Activated CD4-positive, alpha-beta T cell treated with anti-CD3 and anti-CD28 coated beads, Interleukin-2, amount 50 U/mL, for 24 hours (primary cell): ENCODE results near the gene TM9SF2.
"Not testable (repeated sequence)": the region's sequence is repeated elsewhere in the genome, so short reads cannot be mapped to it uniquely, and the experiment has no call there.

Experiments
- DNase-seq, 2 donors: peaks; one replicate each; pipeline ENCODE4 v3.0.0-alpha.2; 2020; ENCODE audit warnings: low read depth in 1 of 2, low spot score in 1 of 2

The TM9SF2 gene, protein sequence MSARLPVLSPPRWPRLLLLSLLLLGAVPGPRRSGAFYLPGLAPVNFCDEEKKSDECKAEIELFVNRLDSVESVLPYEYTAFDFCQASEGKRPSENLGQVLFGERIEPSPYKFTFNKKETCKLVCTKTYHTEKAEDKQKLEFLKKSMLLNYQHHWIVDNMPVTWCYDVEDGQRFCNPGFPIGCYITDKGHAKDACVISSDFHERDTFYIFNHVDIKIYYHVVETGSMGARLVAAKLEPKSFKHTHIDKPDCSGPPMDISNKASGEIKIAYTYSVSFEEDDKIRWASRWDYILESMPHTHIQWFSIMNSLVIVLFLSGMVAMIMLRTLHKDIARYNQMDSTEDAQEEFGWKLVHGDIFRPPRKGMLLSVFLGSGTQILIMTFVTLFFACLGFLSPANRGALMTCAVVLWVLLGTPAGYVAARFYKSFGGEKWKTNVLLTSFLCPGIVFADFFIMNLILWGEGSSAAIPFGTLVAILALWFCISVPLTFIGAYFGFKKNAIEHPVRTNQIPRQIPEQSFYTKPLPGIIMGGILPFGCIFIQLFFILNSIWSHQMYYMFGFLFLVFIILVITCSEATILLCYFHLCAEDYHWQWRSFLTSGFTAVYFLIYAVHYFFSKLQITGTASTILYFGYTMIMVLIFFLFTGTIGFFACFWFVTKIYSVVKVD

DNA sequence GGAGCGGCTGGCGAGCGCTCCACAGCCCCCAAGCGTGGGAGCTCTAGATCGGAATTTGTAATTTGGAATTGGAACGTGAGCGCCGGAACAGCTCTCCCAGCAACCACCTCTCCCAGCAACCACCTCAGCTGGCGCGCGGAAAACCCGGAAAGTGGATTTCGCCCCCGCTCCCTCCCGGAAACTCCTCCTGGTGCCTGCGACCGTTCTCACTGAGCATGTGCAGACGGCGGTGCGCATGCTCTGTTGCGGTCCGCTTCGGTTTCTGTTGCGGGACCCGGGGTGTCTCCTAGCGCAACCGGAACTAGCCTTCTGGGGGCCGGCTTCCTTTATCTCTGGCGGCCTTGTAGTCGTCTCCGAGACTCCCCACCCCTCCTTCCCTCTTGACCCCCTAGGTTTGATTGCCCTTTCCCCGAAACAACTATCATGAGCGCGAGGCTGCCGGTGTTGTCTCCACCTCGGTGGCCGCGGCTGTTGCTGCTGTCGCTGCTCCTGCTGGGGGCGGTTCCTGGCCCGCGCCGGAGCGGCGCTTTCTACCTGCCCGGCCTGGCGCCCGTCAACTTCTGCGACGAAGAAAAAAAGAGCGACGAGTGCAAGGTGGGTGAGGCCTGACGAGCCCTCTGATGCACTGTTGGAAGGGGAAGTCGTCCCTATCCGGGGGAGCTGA, at the start of gene TM9SF2:
TM9SF2 (plus strand) TSS at position 289 of the 664 bp plus-strand sequence; CDS start at position 424, 135 bp downstream.
- DNase-seq: peak; percentile 93

DNA sequence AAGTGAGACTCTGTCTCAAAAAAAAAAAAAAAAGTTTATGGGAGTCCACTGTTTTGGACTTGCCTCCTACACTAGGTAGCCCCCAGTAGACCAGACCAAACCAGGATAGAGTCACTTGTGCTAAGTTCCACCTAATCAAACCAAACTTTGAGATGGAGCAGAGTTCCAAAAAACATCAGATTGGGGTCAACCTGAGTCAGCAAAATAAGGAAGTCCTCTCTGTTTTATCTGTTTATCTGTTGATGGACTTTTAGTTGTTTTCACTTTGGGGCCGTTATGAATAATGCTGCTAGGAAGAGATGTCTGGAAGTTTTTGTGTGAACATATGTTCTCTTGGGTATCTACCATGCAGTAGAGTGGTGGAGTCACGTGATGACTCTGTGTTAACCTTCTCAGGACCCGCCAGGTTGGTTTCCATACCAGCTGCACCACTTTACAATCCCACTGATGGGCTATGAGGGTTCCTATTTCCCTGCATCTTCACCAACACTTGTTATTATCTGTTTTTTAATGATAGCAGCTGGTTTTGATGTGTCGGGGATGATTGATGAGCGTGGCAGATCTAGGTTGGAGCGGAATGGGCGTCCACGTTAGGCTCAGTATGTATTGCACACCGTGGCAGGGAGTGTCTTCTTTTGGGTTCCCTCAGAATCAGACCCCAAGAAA, 46.6 kb upstream of the TM9SF2 start:
- no peak for DNase-seq

DNA sequence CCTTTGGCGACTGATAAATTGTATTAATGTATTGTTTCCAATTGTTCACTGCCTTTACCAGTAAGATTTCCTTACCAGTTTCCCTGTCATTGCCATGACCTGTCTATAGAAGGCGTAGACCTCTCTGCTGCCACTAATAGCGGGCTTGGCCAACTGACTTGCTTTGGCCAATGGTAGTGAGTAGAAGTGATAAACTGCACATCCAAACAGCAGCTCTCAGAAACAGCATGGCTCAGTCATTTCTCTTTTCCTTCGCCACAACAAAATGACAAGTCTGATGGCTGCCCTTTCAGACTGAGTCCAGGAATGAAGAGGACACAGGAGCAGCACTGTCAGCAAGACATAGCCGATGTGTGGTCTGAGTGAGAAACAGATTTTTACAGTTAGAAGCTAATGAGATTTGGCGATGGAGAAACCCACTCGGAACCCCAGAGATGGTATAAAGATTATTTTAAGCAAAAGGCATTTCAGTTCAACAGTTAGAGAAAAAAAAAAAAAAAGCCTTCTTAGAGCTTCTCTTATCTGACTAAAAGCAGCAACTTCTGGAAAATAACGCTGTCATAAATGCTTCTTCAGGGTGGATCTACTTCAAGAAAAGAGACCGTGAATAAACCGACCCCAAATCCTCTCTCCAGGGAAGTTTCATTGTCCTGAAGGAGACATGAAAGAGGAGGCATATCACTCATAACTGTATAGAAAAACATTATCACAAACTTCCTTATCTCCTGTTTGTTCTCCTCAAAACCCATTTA, 42.0 kb upstream of the TM9SF2 start:
- no peak for DNase-seq

DNA sequence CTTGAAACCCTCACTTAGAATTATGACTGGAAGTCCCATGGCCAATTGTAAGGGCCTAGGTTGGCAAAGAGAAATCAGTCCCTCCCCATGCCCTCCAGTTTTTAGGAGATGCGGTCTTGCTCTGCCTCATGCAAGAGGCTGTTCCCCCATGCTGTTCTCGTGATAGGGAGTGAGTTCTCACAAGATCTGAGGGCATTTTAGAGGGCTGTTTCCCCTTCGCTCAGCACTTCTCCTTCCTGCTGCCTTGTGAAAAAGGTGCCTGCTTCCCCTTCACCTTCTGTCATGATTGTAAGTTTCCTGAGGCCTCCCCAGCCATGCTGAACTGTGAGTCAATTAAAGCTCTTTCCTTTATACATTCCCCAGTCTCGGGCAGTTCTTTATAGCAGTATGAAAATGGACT, 40.5 kb upstream of the TM9SF2 start:
- not testable (repeated sequence) for DNase-seq

DNA sequence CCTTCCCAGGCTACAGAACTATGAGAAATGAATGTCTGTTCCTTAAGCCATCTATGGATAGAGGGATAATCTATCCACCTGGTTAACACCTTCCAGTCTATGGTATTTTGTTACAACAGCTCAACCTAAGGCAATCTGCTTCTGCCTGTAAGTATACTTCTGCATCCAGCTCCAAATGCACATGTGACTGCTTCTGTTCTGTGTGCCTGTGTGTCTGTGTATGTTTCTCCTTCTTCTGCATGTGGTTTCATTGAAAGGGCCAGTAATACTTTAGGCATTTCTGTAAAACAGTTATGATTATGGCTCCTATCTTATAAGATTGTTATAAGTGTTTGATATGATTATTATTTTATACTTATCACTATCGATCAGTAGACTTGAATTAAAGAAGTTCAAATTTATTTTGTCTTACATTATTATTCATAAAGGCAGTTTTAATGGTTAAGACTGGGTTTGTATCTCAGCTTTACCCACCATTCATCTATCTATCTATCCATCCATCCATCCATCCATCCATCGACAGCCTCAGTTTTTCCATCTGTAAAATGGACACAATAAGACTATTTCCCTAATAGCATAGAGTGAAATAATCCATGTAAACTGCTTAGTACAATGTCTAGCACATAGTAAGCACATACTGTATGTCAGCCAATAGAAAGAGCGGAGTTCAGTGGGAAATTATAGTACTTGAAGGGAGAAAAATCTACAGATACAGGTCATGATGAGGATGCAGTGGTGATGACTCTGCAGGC, 37.5 kb upstream of the TM9SF2 start:
- DNase-seq: no peak

DNA sequence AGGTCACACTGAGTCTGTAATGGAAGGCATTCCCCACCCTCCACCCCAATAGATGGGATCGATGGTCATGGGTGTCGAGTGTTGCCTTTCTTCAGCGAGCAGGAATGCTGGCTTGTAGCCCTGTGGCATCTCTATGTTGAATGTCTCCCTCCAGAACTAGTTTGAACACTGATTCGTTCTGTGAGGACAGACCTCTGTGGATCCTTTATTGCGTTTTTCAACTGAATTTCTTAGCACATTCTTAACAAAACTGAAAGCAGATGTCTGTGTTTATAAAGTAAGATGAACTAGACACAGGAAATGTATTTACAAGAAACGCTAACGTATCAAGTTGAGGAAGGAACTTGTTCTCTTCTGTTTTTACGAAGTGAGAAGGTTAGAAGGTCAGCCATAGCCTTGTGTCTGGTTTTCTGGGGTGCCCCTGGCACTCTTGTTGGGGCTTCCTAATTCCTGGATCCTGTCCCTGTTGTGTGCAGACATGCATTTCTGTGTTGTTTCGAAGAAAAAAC, 36.8 kb upstream of the TM9SF2 start:
- DNase-seq: no peak

DNA sequence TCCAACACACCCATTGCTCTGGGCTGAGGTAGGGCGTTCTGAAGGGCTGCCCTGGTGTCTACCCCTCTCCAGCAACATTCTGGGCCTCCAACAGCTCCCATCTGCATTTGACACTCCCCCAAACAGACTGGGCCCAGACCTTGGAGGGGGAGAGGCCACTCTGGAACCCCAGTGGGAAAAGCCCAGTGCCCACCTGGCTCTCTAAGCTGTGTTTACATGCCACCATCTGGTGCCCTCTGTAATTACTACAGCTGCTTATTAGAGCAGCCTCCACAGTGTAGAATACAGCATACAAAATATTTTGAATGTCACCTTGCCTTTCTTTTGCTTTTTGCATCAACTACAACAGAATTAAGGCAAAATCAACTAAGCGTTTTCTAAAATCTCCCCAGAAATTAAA, 35.8 kb upstream of the TM9SF2 start:
- DNase-seq: no peak

DNA sequence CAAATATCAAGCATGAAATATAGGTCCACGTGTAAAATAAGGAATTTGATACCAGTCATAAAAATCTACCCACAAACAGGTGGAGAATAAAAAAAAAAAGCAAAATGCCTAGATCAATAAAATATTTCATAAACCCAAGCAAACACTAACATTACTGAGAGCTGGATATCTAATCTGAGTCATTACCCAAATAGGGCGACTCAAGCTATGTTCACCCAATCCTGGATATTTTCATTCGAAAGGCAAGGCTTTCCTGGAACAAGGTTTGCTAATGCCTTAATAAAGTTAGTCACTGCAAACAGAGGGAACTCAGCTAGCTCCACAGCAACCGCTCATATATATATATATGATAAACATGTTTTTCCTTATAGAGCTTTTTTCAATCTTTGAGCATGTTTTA, 33.5 kb upstream of the TM9SF2 start:
- DNase-seq: no peak

DNA sequence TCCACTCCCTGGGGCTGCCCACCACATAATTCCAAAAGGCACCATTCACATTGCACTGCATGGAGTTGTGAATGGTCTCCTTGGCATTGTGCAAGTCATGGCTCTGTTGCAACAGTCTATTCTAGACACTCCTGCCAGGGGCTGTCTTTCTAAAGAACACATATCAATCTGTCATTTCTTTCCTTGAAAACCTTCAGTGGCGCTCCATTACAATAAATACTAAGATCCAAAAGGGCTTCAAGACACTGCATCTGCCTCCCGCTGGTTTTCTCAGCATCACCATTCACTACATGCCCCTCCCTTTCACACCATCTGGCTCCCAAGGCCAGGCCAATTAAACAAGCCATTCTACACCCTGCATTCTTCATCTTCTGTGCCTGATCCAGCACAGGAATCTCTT, 32.2 kb upstream of the TM9SF2 start:
- no peak for DNase-seq

DNA sequence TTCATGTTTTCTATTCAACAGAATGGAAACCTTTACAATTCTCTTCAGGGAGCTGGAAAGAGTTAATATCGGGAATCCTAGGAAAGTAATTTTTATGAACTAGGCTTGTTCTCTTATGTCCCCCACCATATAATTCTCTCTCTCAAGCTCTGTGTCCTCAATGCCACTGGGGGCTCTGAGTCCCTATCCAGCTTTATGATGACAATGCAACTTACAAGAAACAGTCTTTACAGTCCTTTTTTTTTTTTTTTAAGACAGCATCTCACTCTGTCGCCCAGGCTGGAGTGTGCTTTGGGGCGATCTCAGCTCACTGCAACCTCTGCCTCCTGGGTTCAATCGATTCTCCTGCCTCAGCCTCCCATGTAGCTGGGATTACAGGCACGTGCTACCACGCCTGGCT, 31.2 kb upstream of the TM9SF2 start:
- no peak for DNase-seq

DNA sequence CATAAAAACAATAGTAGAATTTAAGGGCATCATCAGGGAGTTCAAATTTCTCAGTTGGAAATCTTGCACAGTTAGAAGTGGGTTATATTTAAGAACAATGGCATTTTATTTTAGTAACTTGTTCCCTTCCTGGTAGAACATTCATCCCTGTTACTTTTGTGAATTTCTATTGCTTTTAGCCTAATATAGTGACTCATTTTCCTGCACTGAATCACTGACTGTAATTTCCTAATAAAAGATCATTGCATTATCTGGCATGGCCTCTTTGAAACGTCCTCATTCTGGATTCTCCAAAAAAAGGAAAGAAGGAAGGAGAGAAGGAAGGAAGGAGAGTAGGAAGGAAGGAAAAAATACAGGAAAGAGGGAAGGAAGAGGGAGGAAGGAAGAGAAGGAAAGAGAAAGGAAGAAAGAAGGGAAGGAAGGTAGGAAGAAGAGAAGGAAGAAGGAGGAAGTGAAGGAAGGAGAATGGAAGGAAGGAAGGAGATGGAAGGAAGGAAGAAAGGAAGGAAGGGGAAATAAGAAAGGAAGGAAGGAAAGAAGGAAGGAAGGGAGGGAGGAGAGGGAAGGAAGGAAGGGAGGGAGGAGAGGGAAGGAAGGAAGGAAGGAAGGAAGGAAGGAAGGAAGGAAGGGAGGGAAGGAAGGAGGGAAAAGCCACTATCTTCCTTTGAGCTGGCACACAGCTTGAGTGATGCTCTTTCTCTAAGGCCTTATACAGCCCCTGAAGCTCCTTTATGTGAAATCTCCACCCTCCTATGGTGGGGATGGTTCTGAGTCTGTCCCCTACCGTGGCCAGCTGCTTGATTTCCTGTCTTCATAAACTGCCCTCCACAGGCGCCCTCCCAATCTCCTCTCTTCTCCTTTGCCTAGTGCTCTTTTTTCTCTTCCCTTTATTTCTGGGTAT, 29.8 kb upstream of the TM9SF2 start:
- no peak for DNase-seq

DNA sequence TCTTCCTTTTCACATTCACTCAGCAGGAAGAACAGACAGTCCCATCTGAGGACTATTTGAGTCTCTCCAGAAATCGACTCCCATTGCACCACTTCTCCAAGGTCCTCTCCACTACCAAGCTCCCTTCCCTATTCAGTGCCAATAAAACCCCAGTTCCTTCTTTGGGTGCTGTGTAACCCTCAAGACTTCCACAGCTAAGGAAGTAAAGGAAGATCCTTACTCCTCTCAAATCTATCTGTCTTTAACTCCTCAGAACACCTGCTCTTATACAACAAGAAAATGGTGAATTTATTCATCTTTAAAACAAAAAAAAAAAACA, 29.2 kb upstream of the TM9SF2 start:
- no peak for DNase-seq

DNA sequence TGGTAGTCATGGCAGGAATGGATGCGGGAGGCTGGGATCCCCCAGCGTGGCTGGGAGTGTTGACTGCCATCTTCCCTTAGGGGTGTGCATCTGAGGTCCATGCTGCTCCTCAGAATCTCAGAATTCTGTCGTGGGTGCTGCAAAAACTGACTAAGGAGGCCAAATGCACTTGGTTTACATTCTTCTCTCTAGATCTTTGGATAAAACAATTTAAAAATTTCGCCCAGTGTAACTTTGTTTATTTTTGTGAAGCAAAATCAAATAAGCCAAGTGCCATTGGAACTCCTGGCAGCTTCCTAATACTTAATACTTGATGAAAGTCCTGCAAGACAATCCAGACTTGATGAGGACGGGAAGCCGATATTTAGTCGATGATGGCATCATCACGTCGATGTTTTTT, 27.8 kb upstream of the TM9SF2 start:
- no peak for DNase-seq

DNA sequence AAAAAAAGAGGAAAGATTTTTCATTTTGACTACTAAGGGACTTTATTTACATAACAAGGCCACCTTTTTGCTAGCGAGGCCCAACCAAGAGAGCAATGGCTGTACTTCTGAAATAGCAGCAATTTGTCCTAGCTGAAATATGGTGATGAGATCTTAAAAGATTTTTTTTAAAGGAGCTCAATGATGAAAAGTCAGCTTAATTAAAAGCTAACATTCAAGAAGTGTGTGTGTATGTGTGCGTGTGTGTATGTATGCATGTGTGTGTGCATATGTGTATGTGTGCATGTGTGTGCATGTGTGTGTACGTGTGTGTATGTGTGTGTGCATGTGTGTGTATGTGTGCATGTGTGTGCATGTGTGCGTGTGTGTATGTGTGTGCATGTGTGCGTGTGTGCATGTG, 24.6 kb upstream of the TM9SF2 start:
- no peak for DNase-seq

DNA sequence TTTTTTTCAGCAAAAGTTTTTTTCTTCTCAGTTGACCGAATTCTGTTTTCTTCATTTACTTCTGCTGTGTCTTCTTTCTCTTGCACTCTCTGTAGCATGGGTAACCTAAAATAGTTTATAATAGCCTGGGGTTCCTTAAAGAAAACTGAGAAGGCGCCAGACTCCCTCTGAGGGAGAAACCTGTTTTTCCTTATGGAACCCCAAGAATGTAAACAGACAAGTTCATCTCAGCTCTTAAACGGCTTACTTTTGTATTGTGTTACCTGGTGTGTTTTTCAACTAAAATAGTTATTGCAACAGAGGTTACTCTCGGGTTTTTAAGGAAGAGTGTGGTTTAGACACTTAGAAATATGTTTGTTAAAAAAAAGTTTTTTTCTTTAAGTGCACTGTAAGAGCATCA, 23.8 kb upstream of the TM9SF2 start:
- DNase-seq: no peak

DNA sequence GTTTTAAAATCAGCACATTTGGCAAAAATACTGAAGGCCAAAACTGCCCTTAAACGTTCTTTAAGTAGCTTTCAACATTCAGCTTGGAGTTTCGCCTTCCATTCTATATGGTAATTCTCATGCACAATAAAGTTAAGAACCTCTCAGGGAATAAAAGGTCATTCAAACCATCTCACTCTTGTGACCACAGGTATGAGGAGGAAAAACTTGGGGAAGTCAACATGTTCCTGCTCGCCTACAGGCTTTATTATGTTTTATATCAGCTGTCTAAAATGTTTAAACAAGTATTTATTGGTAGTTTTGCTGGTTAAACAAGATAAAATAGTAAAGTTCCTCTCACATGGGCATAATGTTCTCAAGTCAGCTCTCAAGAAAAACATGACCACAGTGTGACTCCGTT, 19.9 kb upstream of the TM9SF2 start:
- DNase-seq: no peak

DNA sequence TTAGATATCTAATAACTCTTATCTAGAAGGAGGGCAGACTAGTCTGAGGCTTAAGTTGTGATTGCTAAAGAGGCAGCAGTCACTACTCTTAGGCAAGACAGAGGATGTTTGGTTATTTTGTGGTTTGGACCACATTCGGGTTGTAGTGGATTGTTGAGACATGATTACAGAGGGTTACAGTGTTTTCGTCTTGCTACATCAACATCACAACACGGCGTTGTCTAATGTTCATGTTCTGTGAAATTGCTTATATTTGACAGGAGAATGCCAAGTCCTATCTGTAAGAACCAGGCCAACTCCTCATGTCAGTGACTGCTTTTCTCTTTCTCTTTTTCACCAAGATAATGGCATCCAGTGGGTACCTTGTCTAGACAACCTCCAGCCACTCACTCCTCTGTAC, 16.8 kb upstream of the TM9SF2 start:
- DNase-seq: no peak

DNA sequence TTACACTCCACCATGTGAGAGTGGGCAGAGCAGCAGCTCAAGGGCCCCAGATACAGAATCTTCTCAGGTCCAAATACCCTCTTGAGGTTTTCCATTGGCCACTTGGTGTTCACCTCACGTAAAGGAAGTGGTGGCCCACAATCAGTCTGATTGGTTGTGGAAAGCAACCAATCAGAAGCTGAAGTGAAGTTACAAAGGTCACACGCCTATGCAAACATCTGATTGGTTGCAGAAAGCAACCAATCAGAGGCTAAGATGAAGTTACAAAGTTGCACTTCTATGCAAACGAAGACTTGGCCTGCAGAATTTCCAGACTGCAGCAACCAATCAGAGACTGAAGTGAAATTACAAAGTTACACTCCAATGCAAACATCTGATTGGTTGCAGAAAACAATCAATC, 14.3 kb upstream of the TM9SF2 start:
- no peak for DNase-seq

DNA sequence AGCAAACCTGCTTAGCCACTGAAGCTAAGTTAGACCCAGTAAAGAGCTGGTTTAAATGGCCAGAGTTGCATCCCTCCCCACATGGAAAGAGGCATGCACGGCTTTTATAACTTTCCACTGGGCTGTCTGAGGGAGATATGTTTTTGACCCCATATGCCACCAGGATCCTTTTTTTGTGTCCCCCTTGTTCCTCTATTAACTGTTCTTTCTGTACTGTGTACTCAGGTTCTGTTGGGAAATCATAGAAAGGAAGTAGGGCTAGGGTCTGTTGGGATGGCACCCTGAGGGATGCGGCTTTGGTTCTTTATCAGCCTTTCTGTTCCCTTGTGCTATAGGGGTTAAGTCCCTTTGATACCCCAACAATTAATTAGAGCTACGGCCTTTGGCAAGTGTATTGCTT, 12.2 kb upstream of the TM9SF2 start:
- DNase-seq: no peak
